GM18909 (cell line): ENCODE data around the gene GPC6.
"Not testable (repeated sequence)": the region's sequence is repeated elsewhere in the genome, so short reads cannot be mapped to it uniquely, and the experiment has no call there.

Experiments used
- ATAC-seq: cut with Tn5 transposase; IDR thresholded peaks from one replicate; pipeline ENCODE4 v1.9.1; 2021; ENCODE audit warnings: mild to moderate bottlenecking; ENCODE audit not compliant: unreplicated experiment, poor library complexity

The GPC6 gene

GRCh38 chr13:94339116-94339687 is 1112.6 kb downstream of the GPC6 start:
- ATAC-seq = no peak

GRCh38 chr13:94342436-94343242 is 1116.0 kb downstream of the GPC6 start:
- no peak for ATAC-seq

- no peak for ATAC-seq
Measured at GRCh38 chr13:94343243-94343585, 1116.6 kb downstream of the GPC6 start.

GRCh38 chr13:94343687-94344086 is 1117.1 kb downstream of the GPC6 start:
- ATAC-seq = not testable (repeated sequence)

- no peak for ATAC-seq
Measured at GRCh38 chr13:94344126-94344818, 1117.7 kb downstream of the GPC6 start.

- peak; percentile 57 for ATAC-seq
Measured at GRCh38 chr13:94345374-94346195, 1119.0 kb downstream of the GPC6 start.

- no peak for ATAC-seq
Measured at GRCh38 chr13:94346261-94347019, 1119.8 kb downstream of the GPC6 start.

- no peak for ATAC-seq
Measured at GRCh38 chr13:94351292-94351990, 1124.8 kb downstream of the GPC6 start.

- no peak for ATAC-seq
Measured at GRCh38 chr13:94352057-94352456, 1125.5 kb downstream of the GPC6 start.

GRCh38 chr13:94353167-94353710 is 1126.6 kb downstream of the GPC6 start:
- ATAC-seq = no peak

GRCh38 chr13:94359875-94360274 is 1133.3 kb downstream of the GPC6 start:
- no peak for ATAC-seq

GRCh38 chr13:94362411-94362909 is 1135.9 kb downstream of the GPC6 start:
- peak; percentile 99 for ATAC-seq

GRCh38 chr13:94366677-94367076 is 1140.1 kb downstream of the GPC6 start:
- ATAC-seq = no peak

- no peak for ATAC-seq
Measured at GRCh38 chr13:94369972-94370436, 1143.4 kb downstream of the GPC6 start.

GRCh38 chr13:94371855-94372254 is 1145.2 kb downstream of the GPC6 start:
- no peak for ATAC-seq

- ATAC-seq = no peak
Measured at GRCh38 chr13:94382517-94382916, 1155.9 kb downstream of the GPC6 start.

- no peak for ATAC-seq
Measured at GRCh38 chr13:94382960-94383359, 1156.4 kb downstream of the GPC6 start.

- no peak for ATAC-seq
Measured at GRCh38 chr13:94384231-94384905, 1157.8 kb downstream of the GPC6 start.
